HepG2 (cell line): Measurements from ENCODE around the gene ZNF276. TPM values are rescaled to one million over a fixed set of nuclear protein-coding genes. Genes with fewer than 3 reads are reported as not detected.

Experiments used
- GATAD2A ChIP-seq: IDR thresholded peaks from 2 replicates; pipeline ENCODE4 v1.6.1; 2016
- JDP2 ChIP-seq: sonication (generic); formaldehyde crosslinking; IDR thresholded peaks from 2 replicates; pipeline ENCODE4 v1.8.1; 2022; ENCODE audit warnings: missing genetic modification reagents, borderline replicate concordance
- KMT2A ChIP-seq: sonication (generic); formaldehyde crosslinking; IDR thresholded peaks from 2 replicates; pipeline ENCODE4 v1.4.0; 2020; ENCODE audit warnings: missing genetic modification reagents
- MEIS2 ChIP-seq: sonication (generic); formaldehyde crosslinking; IDR thresholded peaks from 2 replicates; pipeline ENCODE4 v1.9.0; 2021; ENCODE audit warnings: mild to moderate bottlenecking, missing genetic modification reagents
- NFE2 ChIP-seq: sonication (generic); formaldehyde crosslinking; IDR thresholded peaks from 2 replicates; pipeline ENCODE4 v1.4.0; 2020; ENCODE audit warnings: missing genetic modification reagents
- SALL1 ChIP-seq: sonication (generic); formaldehyde crosslinking; IDR thresholded peaks from 2 replicates; pipeline ENCODE4 v1.8.0; 2022; ENCODE audit warnings: mild to moderate bottlenecking, missing genetic modification reagents
- SMC3 ChIP-seq: IDR thresholded peaks from 2 replicates; pipeline ENCODE4 v1.6.1; 2011; ENCODE audit warnings: low read length, improper control_type of control experiment
- SRSF4 ChIP-seq: fragments of 200-400 bp; formaldehyde crosslinking; IDR thresholded peaks from one replicate; pipeline ENCODE4 v1.6.1; 2018; ENCODE audit warnings: mild to moderate bottlenecking, low read depth, low read length, moderate library complexity; ENCODE audit not compliant: poor library complexity, severe bottlenecking
- TEAD2 ChIP-seq: sonication (generic); formaldehyde crosslinking; IDR thresholded peaks from 2 replicates; pipeline ENCODE4 v1.9.0; 2021; ENCODE audit warnings: missing genetic modification reagents
- THAP7 ChIP-seq: sonication (generic); formaldehyde crosslinking; IDR thresholded peaks from 2 replicates; pipeline ENCODE4 v1.8.1; 2023; ENCODE audit warnings: mild to moderate bottlenecking, missing genetic modification reagents
- YEATS4 ChIP-seq: sonication (generic); formaldehyde crosslinking; IDR thresholded peaks from 2 replicates; pipeline ENCODE4 v1.4.0; 2020; ENCODE audit warnings: missing genetic modification reagents, borderline replicate concordance
- ZBTB33 ChIP-seq: sonication (generic); formaldehyde crosslinking; IDR thresholded peaks from 2 replicates; pipeline ENCODE4 v1.4.0; 2020; ENCODE audit warnings: missing genetic modification reagents
- ZNF10 ChIP-seq: sonication (generic); formaldehyde crosslinking; IDR thresholded peaks from 2 replicates; pipeline ENCODE4 v1.4.0; 2020; ENCODE audit warnings: mild to moderate bottlenecking, low read depth, missing genetic modification reagents, borderline replicate concordance
- ZNF335 ChIP-seq: sonication (generic); formaldehyde crosslinking; IDR thresholded peaks from 2 replicates; pipeline ENCODE4 v1.4.0; 2020; ENCODE audit warnings: missing genetic modification reagents
- ZNF414 ChIP-seq: sonication (generic); formaldehyde crosslinking; IDR thresholded peaks from 2 replicates; pipeline ENCODE4 v1.5.0; 2020; ENCODE audit warnings: missing genetic modification reagents
- ZSCAN22 ChIP-seq: sonication (generic); formaldehyde crosslinking; IDR thresholded peaks from 2 replicates; pipeline ENCODE4 v1.4.0; 2020; ENCODE audit warnings: mild to moderate bottlenecking, missing genetic modification reagents
- ZSCAN25 ChIP-seq: sonication (generic); formaldehyde crosslinking; IDR thresholded peaks from 2 replicates; pipeline ENCODE4 v1.8.0; 2022; ENCODE audit warnings: mild to moderate bottlenecking, missing genetic modification reagents
- ZSCAN31 ChIP-seq: sonication (generic); formaldehyde crosslinking; IDR thresholded peaks from 2 replicates; pipeline ENCODE4 v1.5.0; 2020; ENCODE audit warnings: low read depth, mild to moderate bottlenecking, missing genetic modification reagents
- polyA plus RNA-seq, 8 experiments: library from polyadenylated mRNA; depleted of rRNA in 3 of 8; stranded (reverse) in 7 of 8; unstranded in 1 of 8; fragments of >200 nt; fragmentation: Illumina TruSeq in 4 of 8; extraction: Trizol in 4 of 8; gene quantifications; 2 replicates each; pipeline versions ENCODE4 v1.2.1 to v1.2.3, GENCODE V29; 2011 to 2016; ENCODE audit warnings: low read depth in 4 of 8, missing spikeins in 1 of 8, mixed read lengths in 1 of 8; ENCODE audit not compliant: insufficient read depth in 1 of 8
- total RNA-seq, 5 experiments: library from RNA; depleted of rRNA; stranded (reverse); fragments of >200 nt; fragmentation: Illumina TruSeq; extraction: Trizol; gene quantifications; 2 replicates each; pipeline ENCODE4 v1.2.3, GENCODE V29; 2016; ENCODE audit warnings: low read depth in 1 of 5
- TF ChIP-seq, protein P1 (sequence below): IDR thresholded peaks from 2 replicates; pipeline ENCODE4 v1.6.1; 2016; ENCODE audit warnings: control low read depth
- TF ChIP-seq, protein P2 (sequence below): sonication (generic); formaldehyde crosslinking; IDR thresholded peaks from 2 replicates; pipeline ENCODE4 v1.4.0; 2020; ENCODE audit warnings: missing genetic modification reagents

The ZNF276 gene
- total and polyA plus RNA-seq, 2 of the 13 experiments (the other 11 are each of a cell fraction or from before 2014, with no cell fraction given), result 17.7 to 18.0 TPM

- TF ChIP-seq ZBTB33 (CRISPR knock-in tag) (peak; percentile 80; the same call in 1 of the 2 replicates), NFE2 (CRISPR knock-in tag) (no peak), ZNF414 (peak; percentile 88; the same call in 1 of the 2 replicates), SALL1 (CRISPR knock-in tag) (peak; percentile 99), SMC3 (no peak; the same call in none of the 2 replicates), TEAD2 (peak; percentile 97), THAP7 (CRISPR knock-in tag) (peak; percentile 51; the same call in 1 of the 2 replicates), ZNF10 (no peak), KMT2A (CRISPR knock-in tag) (peak; percentile 79), JDP2 (no peak; the same call in 1 of the 2 replicates), GATAD2A (CRISPR knock-in tag) (peak; percentile 95), MEIS2 (CRISPR knock-in tag) (peak; percentile 98), SRSF4 (no peak), ZSCAN31 (CRISPR knock-in tag) (peak; percentile 97), YEATS4 (CRISPR knock-in tag) (peak; percentile 99), ZSCAN22 (CRISPR knock-in tag) (peak; percentile 82; the same call in 1 of the 2 replicates), ZNF335 (peak; percentile 93), ZSCAN25 (CRISPR knock-in tag) (peak; percentile 94)
- TF ChIP-seq, protein P1, sequence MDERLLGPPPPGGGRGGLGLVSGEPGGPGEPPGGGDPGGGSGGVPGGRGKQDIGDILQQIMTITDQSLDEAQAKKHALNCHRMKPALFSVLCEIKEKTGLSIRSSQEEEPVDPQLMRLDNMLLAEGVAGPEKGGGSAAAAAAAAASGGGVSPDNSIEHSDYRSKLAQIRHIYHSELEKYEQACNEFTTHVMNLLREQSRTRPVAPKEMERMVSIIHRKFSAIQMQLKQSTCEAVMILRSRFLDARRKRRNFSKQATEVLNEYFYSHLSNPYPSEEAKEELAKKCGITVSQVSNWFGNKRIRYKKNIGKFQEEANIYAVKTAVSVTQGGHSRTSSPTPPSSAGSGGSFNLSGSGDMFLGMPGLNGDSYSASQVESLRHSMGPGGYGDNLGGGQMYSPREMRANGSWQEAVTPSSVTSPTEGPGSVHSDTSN, result peak; percentile 63
- TF ChIP-seq, protein P2, sequence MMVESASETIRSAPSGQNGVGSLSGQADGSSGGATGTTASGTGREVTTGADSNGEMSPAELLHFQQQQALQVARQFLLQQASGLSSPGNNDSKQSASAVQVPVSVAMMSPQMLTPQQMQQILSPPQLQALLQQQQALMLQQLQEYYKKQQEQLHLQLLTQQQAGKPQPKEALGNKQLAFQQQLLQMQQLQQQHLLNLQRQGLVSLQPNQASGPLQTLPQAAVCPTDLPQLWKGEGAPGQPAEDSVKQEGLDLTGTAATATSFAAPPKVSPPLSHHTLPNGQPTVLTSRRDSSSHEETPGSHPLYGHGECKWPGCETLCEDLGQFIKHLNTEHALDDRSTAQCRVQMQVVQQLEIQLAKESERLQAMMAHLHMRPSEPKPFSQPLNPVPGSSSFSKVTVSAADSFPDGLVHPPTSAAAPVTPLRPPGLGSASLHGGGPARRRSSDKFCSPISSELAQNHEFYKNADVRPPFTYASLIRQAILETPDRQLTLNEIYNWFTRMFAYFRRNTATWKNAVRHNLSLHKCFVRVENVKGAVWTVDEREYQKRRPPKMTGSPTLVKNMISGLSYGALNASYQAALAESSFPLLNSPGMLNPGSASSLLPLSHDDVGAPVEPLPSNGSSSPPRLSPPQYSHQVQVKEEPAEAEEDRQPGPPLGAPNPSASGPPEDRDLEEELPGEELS (CRISPR knock-in tag), result peak; percentile 94
Observed at GRCh38 chr16:89687092-89687940, 34.0 kb upstream of the ZNF276 start (continued).
